ENCODE results near the gene SLC46A3.
"Not testable (repeated sequence)": the region's sequence is repeated elsewhere in the genome, so short reads cannot be mapped to it uniquely, and the experiment has no call there.

Gene SLC46A3, protein sequence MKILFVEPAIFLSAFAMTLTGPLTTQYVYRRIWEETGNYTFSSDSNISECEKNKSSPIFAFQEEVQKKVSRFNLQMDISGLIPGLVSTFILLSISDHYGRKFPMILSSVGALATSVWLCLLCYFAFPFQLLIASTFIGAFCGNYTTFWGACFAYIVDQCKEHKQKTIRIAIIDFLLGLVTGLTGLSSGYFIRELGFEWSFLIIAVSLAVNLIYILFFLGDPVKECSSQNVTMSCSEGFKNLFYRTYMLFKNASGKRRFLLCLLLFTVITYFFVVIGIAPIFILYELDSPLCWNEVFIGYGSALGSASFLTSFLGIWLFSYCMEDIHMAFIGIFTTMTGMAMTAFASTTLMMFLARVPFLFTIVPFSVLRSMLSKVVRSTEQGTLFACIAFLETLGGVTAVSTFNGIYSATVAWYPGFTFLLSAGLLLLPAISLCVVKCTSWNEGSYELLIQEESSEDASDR

DNA sequence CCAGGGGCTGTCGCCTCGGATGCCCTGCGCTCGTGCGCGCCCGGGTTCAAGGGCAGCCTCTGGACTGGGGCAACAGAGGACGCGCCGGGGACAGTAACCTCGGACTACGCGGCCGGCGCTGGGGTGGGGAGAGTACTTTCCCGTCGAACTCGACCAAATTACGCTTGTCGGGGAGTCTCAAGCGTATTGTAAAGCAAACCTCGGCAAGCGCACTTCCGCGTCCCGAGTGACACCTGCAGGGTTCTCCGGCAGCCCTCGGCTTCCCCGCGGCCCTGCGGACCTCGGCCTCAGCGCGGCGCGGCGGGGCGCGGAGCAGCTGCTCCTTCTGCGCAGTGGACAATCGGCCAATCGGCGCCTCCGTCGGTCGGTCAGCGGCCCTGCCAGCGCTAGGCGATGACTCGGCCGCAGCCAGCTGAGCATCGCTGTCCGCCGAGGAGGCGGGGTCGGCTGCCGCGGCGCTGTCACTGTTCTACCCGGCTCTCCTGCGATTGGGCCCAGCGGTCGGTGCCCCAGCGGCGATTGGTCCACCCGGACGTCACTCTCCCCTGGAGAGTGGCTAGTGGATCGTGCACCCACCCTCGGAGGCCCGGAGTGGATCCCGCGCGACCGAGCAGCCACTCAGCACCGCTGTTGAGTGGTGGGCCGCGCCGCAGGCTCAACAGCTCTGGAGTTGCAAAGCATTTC, at the start of gene SLC46A3:
Gene SLC46A3 (minus strand): TSS at position 428 of the 684 bp plus-strand sequence. CDS start 972 bp downstream, outside the sequence.
- peak; percentile 87 for DNase-seq

DNA sequence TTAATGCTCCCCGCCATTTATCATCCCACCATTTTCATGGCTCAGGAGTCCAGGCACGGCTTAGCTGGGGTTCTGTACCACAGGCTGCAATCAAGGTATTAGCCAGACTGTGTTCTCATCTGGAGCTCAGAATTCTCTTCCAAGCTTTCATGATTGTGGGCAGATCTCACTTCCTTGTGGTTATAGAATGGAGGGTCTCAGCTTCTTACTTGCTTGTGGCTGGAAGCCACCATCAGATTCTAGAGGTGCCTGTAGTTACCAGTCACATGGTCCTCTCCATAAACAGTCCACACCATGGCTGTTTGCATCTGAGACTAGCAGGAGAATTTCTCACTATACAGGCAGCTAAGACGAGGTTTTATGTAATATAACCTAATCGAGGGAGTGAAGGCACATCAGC, 45.1 kb upstream of the SLC46A3 start:
- DNase-seq, result no peak

DNA sequence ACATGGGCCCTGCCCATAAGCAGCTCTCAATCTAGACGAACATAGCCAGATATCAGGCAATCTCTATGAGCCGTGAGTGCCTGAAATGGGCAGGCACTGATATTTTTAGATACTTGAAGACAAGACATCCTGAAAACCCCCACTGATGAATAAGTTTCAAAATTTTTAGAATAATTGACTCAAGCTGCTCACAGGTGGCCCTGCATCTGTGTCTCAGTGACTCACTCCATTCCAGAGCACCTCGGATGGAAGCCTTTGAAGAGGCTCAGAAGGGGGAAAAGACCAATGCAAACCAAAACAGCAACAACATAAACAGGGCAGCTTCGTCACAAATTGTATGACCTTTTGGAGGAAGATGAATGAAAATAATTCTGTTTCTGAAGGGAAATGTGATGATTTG, 42.8 kb upstream of the SLC46A3 start:
- DNase-seq, result no peak

DNA sequence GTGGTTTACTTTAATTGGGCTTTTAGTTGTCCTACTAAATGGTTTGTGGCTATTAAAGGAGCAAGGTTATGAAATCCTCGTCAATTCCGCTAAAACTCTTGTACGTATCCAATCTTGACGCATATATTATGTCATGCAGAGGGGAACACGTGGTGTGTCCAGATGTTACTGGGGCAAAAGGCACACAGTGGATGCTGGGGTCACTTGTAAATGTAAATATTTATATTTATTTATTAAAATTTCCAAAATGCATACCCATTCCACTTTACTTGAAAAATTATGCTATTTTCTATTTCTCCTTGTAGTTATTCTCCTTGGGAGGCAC, 36.7 kb upstream of the SLC46A3 start:
- no peak for DNase-seq

DNA sequence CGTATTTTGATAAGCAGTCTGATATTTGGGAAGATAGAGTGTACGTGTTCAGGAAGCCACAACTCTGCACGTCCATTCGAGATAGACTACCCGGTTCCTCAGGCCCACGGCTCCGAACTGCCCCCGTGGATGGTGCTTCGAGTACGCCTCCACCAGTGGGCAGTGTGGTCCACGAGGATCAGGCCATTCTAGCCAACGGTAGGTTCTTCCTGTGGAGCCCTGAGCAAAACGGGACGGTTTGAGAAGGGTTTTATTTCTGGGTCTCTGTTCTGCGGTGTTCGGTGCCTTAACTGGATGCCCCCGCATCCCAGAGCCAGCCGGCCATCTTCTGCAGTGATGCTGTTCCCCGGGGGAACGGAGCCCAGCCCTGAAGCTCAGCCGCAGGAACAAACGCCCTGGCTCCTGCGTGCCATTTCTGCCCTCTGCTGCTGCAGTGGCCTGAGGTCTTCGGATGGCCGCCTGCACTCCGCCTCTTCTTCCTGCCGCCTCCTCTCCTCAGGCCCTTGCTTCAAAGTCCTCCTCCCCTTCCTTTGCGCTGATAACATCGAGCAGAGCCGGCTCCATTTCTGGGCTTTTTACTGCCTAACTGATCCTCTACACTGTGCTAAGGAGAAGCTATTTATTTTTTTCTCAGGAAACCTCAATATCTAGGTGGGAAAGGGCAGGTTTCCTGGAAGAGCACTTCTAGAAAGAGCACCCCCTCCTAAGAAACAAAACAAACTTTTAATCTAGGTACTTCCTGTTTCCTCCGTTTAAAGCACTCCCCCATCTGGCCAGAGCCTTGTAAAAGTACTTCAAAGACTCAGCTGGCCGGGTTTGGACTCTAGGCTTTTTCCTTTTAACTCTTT, 36.2 kb upstream of the SLC46A3 start:
- peak; percentile 12 for DNase-seq

DNA sequence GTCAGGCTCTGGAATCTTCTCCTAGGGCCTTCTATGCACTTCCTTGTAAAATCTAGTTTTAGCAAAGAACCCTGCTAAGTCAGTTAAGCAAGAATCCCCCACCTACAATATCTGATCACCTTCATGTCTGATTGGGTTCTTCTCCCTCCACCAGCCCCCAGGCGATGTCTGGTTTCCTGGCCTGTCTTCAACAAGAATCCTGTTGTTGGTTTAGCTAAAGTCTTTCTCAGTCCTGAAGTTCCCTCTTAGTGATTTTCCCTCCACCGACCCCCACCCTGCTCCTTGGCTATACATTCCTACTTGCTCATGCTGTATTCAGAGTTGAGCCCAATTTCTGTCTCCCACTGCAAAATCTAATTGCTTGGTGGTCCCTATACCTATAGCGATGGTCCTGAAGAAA, 35.2 kb upstream of the SLC46A3 start:
- no peak for DNase-seq

DNA sequence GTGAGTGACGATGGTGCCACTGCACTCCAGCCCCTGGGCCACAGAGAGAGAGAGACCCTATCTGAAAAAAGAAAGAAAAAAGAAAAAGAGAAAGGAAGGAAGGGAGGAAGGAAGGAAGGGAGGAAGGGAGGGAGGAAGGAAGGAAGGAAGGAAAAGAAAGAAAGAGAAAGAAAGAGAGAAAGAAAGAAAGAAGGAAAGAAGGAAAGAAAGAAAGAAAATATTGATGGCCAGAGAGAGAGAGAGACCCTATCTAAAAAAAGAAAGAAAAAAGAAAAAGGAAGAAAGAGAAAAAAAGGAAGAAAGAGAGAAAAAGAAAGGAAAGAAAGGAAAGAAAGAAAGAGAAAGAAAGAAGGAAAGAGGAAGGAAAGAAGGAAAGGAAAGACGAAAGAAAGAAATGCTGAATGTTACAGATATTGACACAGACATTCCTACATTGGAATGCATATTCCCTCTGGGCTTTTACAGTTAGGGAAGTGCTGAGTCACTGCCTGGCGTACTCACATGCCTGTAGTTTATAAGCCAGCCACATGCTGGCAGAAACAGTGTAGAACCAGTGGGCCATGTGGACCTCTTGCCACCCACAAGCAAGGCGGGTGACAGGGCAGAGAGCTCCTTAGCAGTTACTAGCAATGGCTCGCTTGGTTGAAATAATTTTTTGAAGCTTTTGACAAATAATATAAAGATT, 34.6 kb upstream of the SLC46A3 start:
- peak; percentile 17 for DNase-seq

DNA sequence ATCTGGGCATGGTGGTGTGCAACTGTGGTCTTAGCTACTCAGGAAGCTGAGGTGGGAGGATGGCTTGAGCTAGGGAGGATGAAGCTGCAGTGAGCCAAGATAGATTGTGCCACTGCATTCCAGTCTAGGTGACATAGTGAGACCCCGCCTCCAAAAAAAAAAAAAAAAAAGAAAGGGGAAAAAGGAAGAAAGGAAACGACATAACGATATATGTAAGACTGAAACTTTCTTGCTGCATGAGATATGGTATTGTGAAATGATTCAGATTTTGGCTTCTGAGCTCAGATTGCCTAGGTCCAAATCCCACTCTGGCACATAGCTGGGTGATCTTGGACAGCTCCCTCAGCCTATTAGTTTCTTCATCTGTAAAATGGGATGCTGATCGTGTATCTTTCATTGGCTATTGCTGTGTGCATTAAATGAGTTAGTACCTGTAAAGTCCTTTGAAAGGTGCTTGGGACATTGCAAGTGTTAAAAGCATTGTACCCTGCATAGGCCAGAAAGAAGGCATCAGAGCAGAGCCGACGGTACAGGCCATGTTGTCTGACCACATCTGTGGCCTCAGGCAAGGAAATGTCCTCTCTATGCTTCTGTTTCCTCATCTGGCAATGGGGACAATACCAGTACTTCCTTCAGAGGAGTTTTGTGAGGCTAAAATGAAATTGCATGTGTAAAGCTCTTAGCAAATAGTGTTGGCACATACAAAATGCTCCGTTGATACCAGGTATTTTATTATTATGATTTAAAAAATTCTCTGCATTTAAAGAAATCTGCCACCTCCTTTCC, 32.6 kb upstream of the SLC46A3 start:
- DNase-seq, result no peak

DNA sequence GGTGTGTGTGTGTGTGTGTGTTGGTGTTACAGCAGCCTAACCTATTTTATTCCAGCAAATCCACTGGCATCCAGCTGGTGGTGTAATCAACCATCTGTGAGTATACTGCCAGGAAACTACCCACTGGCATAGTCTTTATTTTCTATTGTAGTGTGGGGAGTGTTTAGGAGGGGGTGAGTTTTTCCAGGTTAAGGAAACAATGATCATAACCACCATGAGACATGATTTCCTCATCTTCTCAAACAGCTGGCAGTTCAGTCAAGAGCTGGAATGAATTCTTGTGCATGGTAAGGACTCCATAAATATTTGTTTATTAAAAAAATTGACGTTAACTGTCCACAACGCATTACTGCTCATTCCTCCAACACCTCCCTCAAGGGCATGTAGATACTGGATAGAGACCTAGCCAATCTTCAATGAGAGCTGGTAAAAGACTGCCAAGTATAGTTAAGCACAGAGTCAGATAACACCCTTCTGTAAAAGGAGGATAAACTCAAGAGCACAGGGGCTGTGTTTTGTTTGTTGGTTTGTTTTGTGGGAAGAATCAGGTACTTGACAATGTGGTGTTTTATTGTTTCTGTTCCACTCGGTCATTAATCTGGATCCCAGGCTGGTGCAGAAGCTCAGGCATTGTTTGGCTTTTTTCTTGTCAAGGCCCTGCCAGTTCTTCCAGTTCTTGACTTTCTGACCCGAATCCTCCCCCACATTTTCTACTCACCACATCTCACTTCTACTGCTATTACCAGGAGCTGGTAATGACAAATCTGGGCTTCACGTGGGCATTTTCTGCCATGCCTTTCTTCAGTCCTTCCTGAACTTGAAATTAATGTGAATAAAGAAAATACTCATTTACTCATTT, 31.6 kb upstream of the SLC46A3 start:
- DNase-seq, result no peak

DNA sequence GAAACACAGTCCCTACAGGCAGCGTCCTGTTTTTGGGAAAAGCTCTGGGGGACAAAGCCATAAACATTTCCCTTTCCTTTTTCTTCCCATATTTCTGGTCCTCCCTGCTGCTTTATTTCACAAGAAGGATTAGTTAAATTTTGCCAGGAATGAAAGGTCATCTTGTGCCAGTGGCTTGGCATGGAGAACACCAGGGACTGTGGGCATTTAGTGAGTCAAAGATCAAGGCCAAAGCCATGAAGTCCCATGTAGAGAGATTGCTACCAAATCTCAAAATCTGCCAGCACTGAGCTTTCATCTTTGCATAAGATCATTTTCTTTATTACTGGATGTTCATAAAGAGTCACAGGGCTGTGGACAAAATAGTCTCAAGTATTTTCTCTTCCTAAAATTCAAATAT, 29.1 kb upstream of the SLC46A3 start:
- DNase-seq, result no peak

DNA sequence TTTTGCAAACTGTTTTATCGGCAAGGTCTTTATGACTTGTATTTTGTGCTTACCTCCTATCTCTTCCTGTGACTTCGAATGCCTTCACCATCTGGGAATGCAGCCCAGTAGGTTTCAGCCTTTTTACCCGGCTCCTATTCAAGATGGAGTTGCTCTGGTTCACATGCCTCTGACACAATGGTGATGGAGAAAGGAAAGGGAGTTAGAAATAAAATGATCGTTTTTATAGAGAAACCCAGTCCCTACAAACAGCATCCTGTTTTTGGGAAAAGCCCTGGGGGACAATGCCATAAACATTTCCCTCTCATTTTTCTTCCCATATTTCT, 27.5 kb upstream of the SLC46A3 start:
- no peak for DNase-seq

DNA sequence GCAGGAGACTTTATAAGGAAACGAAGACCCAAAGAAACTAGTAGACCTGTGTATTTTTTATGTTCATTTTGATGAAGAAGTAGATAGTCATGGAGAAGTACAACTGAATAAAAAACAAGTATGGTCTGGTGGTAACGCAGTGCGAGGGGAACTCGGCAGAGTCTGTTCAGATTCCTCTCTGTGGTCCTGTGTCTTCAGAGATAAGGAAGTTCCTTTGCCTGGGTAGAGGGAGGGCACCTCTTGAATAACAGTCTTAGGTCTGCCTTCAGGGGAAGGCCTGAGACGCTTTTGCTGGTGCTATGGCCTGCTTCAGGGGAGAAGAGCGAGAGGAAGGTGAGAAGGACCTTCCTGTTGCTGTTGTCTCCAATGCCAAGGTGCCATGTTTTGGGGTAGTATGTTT, 25.9 kb upstream of the SLC46A3 start:
- DNase-seq, result no peak

DNA sequence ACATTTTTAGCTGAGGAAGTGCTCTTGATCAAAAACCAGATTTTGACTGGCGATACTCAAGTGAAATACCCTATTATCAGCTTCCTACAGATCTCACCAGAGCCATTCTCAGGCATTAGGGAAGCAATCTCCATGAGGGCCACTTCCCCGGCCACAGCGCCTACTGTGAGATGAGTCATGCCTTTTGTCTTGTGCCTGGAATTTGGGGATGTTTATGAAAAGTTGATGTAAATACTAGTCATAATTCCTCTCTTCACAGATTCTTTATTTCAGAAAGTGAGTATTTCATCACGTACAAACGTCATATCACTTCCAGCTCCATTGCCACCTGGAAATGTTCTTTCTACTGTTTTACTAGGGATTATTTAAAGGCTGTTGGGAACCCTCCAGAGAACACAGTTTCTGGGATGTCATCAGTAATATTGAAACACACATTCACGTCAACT, 25.3 kb upstream of the SLC46A3 start:
- no peak for DNase-seq

DNA sequence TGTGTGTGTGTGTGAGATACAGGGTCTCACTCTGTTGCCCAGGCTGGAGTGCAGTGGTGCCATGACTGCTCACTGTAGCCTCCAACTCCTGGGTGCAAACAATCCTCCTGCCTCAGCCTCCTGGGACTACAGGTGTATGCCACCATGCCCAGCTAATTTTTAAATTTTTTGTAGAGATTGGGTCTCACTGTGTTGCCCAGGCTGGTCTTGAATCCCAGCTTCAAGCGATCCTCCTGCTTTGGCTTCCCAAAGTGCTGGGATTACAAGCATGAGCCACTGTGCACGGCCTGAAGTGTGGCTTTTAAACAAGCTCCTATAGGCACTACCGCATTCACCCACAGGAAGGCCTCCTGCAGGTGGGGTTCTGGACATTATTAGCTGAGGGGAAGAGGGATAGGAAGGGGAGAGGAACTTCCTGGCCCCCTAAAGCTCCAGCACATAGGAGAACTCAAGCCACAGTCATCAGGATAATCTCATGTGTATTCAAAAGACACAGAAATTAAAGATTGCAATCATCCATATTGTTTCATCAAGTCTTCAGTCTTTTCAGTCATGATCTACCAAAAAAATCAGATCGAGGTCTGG, 24.8 kb upstream of the SLC46A3 start:
- DNase-seq, result no peak

DNA sequence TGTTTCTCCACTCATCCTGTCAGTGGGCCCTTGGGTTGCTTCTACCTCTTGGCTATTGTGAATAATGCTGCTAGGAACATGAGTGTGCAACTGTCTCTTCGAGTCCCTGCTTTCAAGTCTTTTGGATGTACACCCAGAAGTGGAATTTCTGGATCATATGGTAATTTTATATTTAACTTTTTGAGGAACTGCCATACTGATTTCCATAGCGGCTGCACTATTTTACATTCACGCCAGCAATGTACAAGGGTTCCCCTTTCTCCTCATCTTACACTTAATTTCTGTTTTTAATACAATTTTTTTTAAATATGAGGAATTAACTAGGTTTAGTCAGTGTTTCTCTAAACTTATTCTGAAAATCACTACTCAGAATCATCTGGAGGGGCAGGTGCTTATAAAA, 24.2 kb upstream of the SLC46A3 start:
- no peak for DNase-seq

DNA sequence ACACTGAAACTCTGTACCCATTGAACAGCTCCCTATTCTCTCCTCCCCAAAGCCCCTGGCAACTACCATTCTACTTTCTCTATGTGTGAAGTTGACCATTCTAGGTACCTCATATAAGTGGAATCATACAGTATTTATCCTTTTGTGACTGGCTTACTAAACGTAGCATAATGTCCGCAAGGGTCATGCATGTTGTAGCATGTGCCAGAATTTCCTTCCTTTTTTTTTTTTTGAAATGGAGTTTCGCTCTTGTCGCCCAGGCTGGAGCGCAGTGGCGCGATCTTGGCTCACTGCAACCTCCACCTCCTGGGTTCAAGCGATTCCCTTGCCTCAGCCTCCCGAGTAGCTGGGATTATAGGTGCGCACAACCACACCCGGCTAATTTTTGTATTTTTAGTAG, 23.7 kb upstream of the SLC46A3 start:
- DNase-seq, result not testable (repeated sequence)

DNA sequence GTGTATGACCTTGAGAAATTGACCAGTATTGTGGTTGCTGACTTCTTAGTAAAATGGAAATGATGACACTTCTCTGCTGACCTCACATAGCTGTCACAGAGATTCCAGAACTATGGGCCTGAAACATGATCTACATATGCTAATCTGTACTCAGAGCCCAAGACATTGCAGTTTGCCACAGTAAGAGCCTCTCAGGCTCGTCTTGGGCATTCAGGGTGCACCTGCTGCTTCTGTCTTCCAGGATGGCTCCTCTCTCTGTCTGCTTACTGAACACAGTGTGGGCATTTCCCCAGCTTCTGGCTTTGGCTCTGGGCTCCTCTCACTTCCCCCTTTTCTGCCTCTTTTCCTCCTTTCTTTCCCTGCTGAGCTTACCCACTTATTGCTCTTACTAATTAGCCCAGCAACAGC, 22.3 kb upstream of the SLC46A3 start:
- DNase-seq, result no peak

DNA sequence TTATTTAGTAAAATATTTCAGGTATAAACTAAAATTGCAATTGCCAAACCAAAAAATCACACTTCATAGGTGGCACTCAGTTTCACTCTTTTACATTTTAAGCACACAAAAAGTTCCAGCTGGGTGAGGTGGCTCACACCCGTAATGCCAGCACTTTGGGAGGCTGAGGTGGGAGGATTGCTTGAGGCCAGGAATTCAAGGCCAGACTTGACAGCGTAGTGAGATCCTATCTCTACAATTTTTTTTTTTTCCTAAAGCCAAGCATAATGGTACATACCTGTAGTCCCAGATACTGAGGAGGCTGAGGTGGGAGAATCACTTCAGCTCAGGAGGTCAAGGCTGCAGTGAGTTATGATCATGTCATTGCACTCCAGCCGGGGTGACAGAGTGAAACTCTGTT, 20.6 kb upstream of the SLC46A3 start:
- DNase-seq, result no peak

DNA sequence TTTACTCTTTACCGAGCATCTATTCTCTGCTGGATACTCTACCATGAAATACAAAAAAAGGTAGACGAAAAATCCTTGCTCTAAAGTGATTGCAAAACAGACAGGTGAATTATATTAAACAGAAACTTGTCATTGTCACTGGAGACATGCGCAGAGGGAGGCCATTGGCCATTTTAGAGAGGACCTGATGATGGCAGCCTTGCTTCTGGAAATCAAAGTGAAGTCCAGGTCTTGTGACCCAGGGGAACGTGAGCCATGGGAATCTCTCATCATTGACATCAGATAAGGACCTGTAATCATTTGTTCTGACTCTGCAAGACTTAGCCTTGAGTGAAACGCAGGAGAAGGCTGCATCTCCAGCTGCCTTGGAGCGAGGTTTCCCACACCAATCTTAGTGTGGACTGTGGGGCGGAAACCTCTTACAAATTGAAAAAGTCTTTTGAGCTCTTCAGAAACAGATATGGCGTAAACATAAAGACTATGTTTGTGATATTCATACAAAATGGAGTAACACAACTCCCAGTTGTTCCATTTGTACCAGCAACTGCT, 16.8 kb upstream of the SLC46A3 start:
- no peak for DNase-seq

DNA sequence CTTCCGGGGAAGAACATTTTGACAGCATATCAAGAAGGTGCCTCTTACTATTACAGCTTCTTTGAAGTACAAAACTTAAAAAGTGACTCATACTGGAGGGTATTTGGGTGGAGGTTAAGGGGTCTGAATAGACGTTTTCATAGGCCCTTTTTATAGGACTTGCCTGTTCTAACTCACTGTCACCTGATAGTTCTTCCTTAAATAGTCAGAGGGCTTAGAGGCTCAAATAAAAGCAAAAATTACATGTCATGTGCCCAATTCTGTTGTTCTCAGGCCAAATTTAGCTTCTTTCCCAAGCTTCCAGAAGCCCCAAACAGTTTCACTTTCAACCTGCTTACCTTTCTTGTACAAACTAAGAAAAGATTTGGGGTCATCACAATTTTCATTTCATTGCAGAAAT, 16.1 kb upstream of the SLC46A3 start:
- DNase-seq, result no peak

DNA sequence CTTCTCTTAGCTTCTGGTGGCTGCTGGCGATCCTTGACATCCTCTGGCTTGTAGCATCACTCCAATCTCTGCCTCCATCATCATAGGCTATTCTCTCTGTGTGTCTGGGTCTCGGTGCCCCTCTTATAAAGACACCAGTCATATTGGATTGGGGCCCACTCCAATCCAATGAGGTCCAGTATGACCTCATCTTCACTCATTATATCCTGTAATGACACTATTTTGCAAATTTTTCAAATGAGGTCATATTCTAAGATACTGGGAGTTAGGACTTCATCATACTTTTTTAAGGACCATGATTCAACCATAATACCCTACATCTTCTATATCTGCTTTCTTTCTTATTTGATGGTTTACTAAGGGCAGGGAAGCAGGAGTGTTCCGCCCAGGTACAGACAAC, 12.0 kb upstream of the SLC46A3 start:
- no peak for DNase-seq
